Mesendoderm (in vitro differentiated cells): Measurements from ENCODE around the gene S100A4.
A peak's percentile ranks its signal among the peaks of the same experiment; 100 is the strongest.

Experiments used
- DNase-seq: peaks from one replicate; pipeline ENCODE4 v3.0.0; 2013
- H2AK5ac ChIP-seq: 2 replicates; pipeline ENCODE4 v1.6.1; 2013; ENCODE audit warnings: low read length, inconsistent platforms
- H2BK120ac ChIP-seq: 2 replicates; pipeline ENCODE4 v1.6.1; 2013; ENCODE audit warnings: low read depth, mild to moderate bottlenecking, low read length, moderate library complexity, mixed read lengths
- H2BK15ac ChIP-seq: replicated peaks from 2 replicates; pipeline ENCODE4 v1.6.1; 2013; ENCODE audit warnings: low read depth, mild to moderate bottlenecking, moderate library complexity
- H2BK5ac ChIP-seq: 2 replicates; pipeline ENCODE4 v1.6.1; 2013; ENCODE audit warnings: low read length, inconsistent platforms
- H3K18ac ChIP-seq: 2 replicates; pipeline ENCODE4 v1.6.1; 2013; ENCODE audit warnings: mild to moderate bottlenecking, low read length, mixed read lengths
- H3K23ac ChIP-seq: one replicate; pipeline ENCODE4 v1.6.1; 2013; ENCODE audit warnings: low read length
- H3K27ac ChIP-seq: 2 replicates; pipeline ENCODE4 v1.5.1; 2013; ENCODE audit warnings: low read depth, mild to moderate bottlenecking, inconsistent platforms, low read length, moderate library complexity
- H3K27me3 ChIP-seq: 2 replicates; pipeline ENCODE4 v1.6.1; 2013; ENCODE audit warnings: low read length, control low read depth, mild to moderate bottlenecking, inconsistent platforms; ENCODE audit not compliant: insufficient read depth, poor library complexity
- H3K36me3 ChIP-seq: 2 replicates; pipeline ENCODE4 v1.6.1; 2013; ENCODE audit warnings: low read length, inconsistent platforms; ENCODE audit not compliant: control insufficient read depth, insufficient read depth
- H3K4ac ChIP-seq: one replicate; pipeline ENCODE4 v1.6.1; 2013; ENCODE audit warnings: low read depth, mild to moderate bottlenecking, low read length, moderate library complexity
- H3K4me1 ChIP-seq: 2 replicates; pipeline ENCODE4 v1.6.1; 2013; ENCODE audit warnings: low read depth, low read length, inconsistent platforms; ENCODE audit not compliant: control insufficient read depth
- H3K4me2 ChIP-seq: 2 replicates; pipeline ENCODE4 v1.6.1; 2013; ENCODE audit warnings: low read length
- H3K4me3 ChIP-seq: 2 replicates; pipeline ENCODE4 v1.5.1; 2013; ENCODE audit warnings: mild to moderate bottlenecking, low read length
- H3K56ac ChIP-seq: one replicate; pipeline ENCODE4 v1.6.1; 2013; ENCODE audit warnings: low read length
- H3K79me1 ChIP-seq: 2 replicates; pipeline ENCODE4 v1.6.1; 2013; ENCODE audit warnings: low read length, inconsistent platforms
- H3K79me2 ChIP-seq: 2 replicates; pipeline ENCODE4 v1.6.1; 2013; ENCODE audit warnings: mild to moderate bottlenecking, low read length; ENCODE audit not compliant: control insufficient read depth, insufficient read depth
- H3K9ac ChIP-seq: 2 replicates; pipeline ENCODE4 v1.6.1; 2013; ENCODE audit warnings: low read length, inconsistent platforms
- H4K5ac ChIP-seq: one replicate; pipeline ENCODE4 v1.6.1; 2013; ENCODE audit warnings: low read length
- H4K8ac ChIP-seq: one replicate; pipeline ENCODE4 v1.6.1; 2013; ENCODE audit warnings: low read depth, mild to moderate bottlenecking, control low read depth, low read length, moderate library complexity
- WGBS: extraction: QIAGEN DNeasy Blood & Tissue Kit; methylation state at CpG from one replicate; pipeline ENCODE4 v1.1.7; 2013; ENCODE audit warnings: low lambda C conversion rate, missing lambda C conversion rate; ENCODE audit not compliant: insufficient coverage; ENCODE audit errors: extremely low coverage; 5-methylcytosine and 5-hydroxymethylcytosine counted together

Gene S100A4

DNA sequence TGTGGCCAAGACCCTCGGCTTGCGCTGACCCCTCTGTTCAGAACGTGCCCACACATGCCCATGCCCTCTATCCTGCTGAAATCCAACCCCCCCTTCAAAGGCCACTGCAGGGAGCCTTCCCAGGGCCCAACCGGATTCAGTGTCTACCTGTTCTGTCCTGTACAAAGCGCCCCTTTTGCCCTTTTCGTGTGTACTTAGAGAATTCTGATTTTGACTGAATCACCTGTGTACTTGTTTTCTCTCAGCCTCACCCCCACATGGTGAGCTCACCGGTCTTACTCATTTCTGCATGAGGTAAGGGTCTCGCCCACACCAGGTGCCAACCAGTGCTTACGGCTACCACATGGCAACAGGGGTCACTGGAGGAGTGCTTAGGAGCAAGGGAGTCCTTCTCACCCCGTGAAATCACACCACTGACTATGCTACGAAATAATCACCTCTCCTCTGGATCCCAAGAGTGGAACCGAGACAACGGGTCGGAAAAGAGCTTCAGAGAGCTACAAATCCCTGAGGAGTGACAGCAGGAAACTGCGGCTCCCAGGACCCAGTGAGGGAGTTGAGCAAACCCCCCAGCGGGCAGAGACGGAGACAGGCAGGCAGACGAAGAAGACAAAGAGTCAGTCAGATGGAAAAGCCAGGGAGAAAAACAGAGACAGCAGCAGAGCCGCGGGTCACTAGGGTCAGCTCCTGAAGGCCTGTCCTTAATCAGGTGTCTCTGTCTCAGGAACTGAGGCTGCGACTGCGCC is 22.2 kb upstream of the S100A4 start:
- peak overlapping the region; percentile 26 for H3K27ac ChIP-seq
- H3K18ac ChIP-seq = peak overlapping the region; percentile 8
- no peaks in the 10 kb centered on the region for H3K79me2 ChIP-seq
- peak overlapping the region; percentile 38 for H3K4ac ChIP-seq
- no CpG with 5 or more reads among the region's 22 CpGs for WGBS
- H3K4me3 ChIP-seq = no peak overlapping the region
- peak overlapping the region; percentile 81 for H2AK5ac ChIP-seq
- DNase-seq = peak; percentile 70
- peak overlapping the region; percentile 74 for H2BK5ac ChIP-seq
- peak overlapping the region; percentile 85 for H3K56ac ChIP-seq
- no peak overlapping the region for H3K23ac ChIP-seq
- H3K36me3 ChIP-seq = no peaks in the 10 kb centered on the region
- peaks cover 10% of the 10 kb centered on the region for H3K4me1 ChIP-seq
- H3K27me3 ChIP-seq = no peaks in the 10 kb centered on the region
- H2BK15ac ChIP-seq = no peak overlapping the region
- peak overlapping the region; percentile 54 for H3K9ac ChIP-seq
- H3K79me1 ChIP-seq = no peaks in the 10 kb centered on the region
- no peak overlapping the region for H3K4me2 ChIP-seq
- no peak overlapping the region for H4K5ac ChIP-seq
- H2BK120ac ChIP-seq = no peak overlapping the region
- no peak overlapping the region for H4K8ac ChIP-seq

DNA sequence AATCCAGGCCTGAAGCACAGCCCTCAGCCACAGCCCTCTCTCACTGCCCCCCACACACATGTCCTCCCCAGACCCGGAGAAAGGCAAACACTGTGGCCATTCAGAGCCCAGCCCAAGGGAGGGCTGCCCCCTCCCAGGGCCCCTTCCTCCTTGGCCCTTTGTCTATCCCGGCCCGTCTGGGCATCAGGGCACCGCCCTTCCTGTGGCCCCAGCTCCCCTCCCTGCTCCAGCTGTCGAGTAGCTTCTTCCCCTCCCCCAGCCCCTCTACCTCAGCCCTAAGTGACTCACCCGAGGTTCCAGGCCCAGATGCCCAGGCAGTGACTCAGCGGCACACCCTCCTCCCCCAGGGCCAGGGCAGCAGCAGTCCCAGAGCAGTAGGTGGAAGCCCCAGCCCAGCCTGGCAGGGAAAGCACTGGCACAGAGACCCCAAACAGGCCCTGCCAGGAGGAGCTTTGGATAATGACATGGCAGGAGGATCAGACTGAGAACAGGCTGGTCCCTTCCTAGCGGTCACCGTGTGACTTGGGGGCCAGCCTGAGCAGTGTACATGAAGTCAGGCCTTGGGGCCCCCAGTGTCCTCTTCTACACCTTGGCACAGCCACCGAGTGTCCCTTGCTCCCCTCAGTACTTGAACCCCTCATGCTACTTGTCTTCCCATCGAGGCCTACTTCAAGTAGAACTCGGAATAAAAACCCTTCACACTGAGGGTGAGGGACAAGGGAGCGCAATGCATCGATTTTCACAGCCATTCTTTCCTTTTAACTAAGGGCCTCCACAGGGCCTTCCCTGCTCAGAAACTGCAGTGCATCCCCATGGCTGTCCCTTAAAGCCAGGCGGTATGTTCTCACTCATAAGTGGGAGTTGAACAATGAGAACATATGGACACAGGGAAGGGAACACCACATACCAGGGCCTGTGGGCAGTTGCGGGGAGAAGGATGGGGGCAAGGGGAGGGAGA is 21.1 kb upstream of the S100A4 start:
- H2AK5ac ChIP-seq = peak overlapping the region; percentile 80
- no peaks in the 10 kb centered on the region for H3K36me3 ChIP-seq
- no peak overlapping the region for H3K4me3 ChIP-seq
- peak overlapping the region; percentile 50 for H3K9ac ChIP-seq
- H3K27me3 ChIP-seq = no peaks in the 10 kb centered on the region
- peaks cover 10% of the 10 kb centered on the region for H3K4me1 ChIP-seq
- no peaks in the 10 kb centered on the region for H3K79me1 ChIP-seq
- no CpG with 5 or more reads among the region's 16 CpGs for WGBS
- no peak overlapping the region for H4K5ac ChIP-seq
- H3K23ac ChIP-seq = no peak overlapping the region
- H4K8ac ChIP-seq = no peak overlapping the region
- no peak overlapping the region for H2BK120ac ChIP-seq
- peak; percentile 99 for DNase-seq
- peak overlapping the region; percentile 84 for H3K56ac ChIP-seq
- H2BK15ac ChIP-seq = no peak overlapping the region
- H3K4ac ChIP-seq = peak overlapping the region; percentile 83
- peak overlapping the region; percentile 60 for H3K27ac ChIP-seq
- no peak overlapping the region for H3K4me2 ChIP-seq
- H2BK5ac ChIP-seq = peak overlapping the region; percentile 92
- no peaks in the 10 kb centered on the region for H3K79me2 ChIP-seq
- peak overlapping the region; percentile 15 for H3K18ac ChIP-seq

DNA sequence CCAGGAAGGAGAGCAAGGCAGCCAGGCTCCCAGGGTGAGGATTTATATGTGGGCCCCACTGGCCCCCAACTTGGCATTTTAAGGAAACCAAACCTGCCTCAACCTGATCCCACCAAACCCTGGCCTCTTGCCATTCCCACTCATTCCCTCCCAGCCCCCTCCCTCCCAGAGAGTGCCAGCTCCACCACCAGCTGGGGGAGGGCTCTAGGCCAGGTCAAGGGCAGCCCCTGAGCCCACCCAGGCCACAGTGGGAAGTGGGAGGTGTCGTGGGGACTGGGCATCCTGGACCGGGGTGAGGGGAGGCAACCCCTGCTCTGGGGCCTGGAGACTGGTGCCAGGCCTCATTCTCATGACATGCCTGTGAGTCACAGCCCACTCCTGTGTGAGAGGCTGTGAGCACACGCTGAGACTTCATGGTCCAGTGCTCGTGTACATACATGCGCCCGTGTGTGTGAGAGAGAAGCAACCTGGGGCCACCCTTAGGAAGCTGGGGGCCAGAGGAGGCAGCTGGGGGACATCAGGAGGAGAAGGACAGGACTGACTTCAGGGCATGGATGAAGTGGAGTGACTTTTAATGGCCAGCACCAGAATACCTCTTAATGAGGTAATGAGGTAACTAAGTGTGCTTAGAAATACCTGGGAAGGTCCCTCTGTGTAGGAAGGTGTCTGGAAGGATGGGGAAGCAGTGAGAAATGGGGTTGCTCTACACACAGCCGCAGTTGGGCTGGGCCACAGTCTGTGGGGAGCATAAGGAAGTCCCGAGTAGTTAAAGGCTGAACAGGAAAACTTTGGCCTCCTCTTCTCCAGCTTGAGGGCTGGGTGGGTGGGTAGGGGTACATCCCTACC is 20.1 kb upstream of the S100A4 start, which contains the start of gene S100A2:
Gene S100A2 (minus strand): TSS at position 316 of the 846 bp plus-strand sequence. CDS start 1,967 bp downstream, outside the sequence.
- DNase-seq = peak; percentile 51
- H2BK5ac ChIP-seq = peak within 1 kb of the TSS; percentile 92
- no peak within 1 kb of the TSS for H3K27ac ChIP-seq

DNA sequence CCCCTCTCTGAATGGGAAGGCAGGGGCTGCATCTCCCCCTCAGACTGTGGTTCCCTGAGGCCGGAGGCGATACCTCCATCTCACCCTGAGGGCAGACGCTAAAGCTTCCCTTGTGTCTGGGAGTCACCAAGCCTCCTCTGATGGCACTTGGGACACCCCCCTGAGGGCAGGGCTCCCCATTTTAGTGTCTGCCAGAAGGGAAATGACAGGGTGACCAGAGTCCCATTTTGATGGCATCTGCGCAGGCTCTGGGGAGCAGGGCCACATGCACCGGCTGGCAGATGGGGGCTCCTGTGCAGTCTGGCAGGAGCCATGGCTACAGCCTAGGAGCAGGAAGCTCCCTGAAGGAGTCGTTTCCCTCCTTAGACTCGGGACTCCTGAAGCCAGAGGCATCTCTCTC is 18.4 kb upstream of the S100A4 start:
- no peak overlapping the region for H3K23ac ChIP-seq
- H3K4ac ChIP-seq = no peak overlapping the region
- no peaks in the 10 kb centered on the region for H3K79me2 ChIP-seq
- DNase-seq = no peak
- no peak overlapping the region for H3K18ac ChIP-seq
- WGBS = no CpG with 5 or more reads among the region's 7 CpGs
- no peak overlapping the region for H3K9ac ChIP-seq
- H2BK120ac ChIP-seq = no peak overlapping the region
- no peaks in the 10 kb centered on the region for H3K27me3 ChIP-seq
- H4K8ac ChIP-seq = no peak overlapping the region
- peak overlapping the region; percentile 34 for H3K56ac ChIP-seq
- H4K5ac ChIP-seq = no peak overlapping the region
- H3K4me1 ChIP-seq = peaks cover 10% of the 10 kb centered on the region
- H2BK15ac ChIP-seq = no peak overlapping the region
- no peak overlapping the region for H2AK5ac ChIP-seq
- no peak overlapping the region for H3K4me3 ChIP-seq
- H3K36me3 ChIP-seq = no peaks in the 10 kb centered on the region
- H3K27ac ChIP-seq = no peak overlapping the region
- no peaks in the 10 kb centered on the region for H3K79me1 ChIP-seq
- no peak overlapping the region for H2BK5ac ChIP-seq
- no peak overlapping the region for H3K4me2 ChIP-seq

More for the DNA sequence above, 20.1 kb upstream of the S100A4 start, which contains the start of gene S100A2:
- H3K4me2 ChIP-seq = no peak within 1 kb of the TSS
- peaks cover 10% of the 10 kb centered on the region for H3K4me1 ChIP-seq
- H3K4me3 ChIP-seq = no peak within 1 kb of the TSS
- no peaks in the 10 kb centered on the region for H3K36me3 ChIP-seq
- peak within 1 kb of the TSS; percentile 50 for H3K9ac ChIP-seq
- H4K5ac ChIP-seq = no peak within 1 kb of the TSS
- H3K79me2 ChIP-seq = no peaks in the 10 kb centered on the region
- no peak within 1 kb of the TSS for H4K8ac ChIP-seq
- H3K18ac ChIP-seq = peak within 1 kb of the TSS; percentile 19
- H2AK5ac ChIP-seq = peak within 1 kb of the TSS; percentile 90
- no peak within 1 kb of the TSS for H3K23ac ChIP-seq
- H2BK15ac ChIP-seq = no peak within 1 kb of the TSS
- WGBS = no CpG with 5 or more reads among the region's 8 CpGs
- no peaks in the 10 kb centered on the region for H3K27me3 ChIP-seq
- no peak within 1 kb of the TSS for H2BK120ac ChIP-seq
- peak within 1 kb of the TSS; percentile 83 for H3K4ac ChIP-seq
- H3K79me1 ChIP-seq = no peaks in the 10 kb centered on the region
- H3K56ac ChIP-seq = peak within 1 kb of the TSS; percentile 84

DNA sequence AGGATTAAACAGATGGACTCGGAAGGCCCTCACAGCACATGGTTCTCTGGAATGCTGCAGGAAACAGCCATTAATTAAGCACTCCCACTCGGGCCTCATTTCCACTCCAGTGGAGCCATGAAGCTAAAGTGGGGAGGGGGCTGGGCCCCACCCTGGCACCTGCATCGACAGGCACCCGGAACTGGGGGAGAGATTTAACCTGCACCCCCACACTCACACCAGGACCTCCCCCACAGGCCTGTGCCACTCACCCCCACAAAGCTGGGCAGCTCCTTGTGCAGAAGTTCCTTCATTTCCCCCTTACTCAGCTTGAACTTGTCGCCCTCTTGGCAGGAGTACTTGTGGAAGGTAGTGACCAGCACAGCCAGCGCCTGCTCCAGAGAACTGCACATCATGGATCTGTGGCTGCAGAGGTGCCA is 17.9 kb upstream of the S100A4 start:
- no peak overlapping the region for H3K18ac ChIP-seq
- DNase-seq = no peak
- WGBS = no CpG with 5 or more reads among the region's 6 CpGs
- peaks cover 10% of the 10 kb centered on the region for H3K4me1 ChIP-seq
- no peak overlapping the region for H3K23ac ChIP-seq
- no peak overlapping the region for H4K5ac ChIP-seq
- H3K9ac ChIP-seq = no peak overlapping the region
- H2BK120ac ChIP-seq = no peak overlapping the region
- no peak overlapping the region for H3K4me3 ChIP-seq
- H3K79me2 ChIP-seq = no peaks in the 10 kb centered on the region
- H4K8ac ChIP-seq = no peak overlapping the region
- H2BK15ac ChIP-seq = no peak overlapping the region
- H3K56ac ChIP-seq = no peak overlapping the region
- H3K27ac ChIP-seq = no peak overlapping the region
- no peaks in the 10 kb centered on the region for H3K36me3 ChIP-seq
- no peak overlapping the region for H3K4me2 ChIP-seq
- H2BK5ac ChIP-seq = no peak overlapping the region
- H2AK5ac ChIP-seq = no peak overlapping the region
- H3K27me3 ChIP-seq = no peaks in the 10 kb centered on the region
- H3K79me1 ChIP-seq = no peaks in the 10 kb centered on the region
- H3K4ac ChIP-seq = no peak overlapping the region
